ENCODE results near the gene NSMCE4A. TPM values are rescaled to one million over a fixed set of nuclear protein-coding genes. Genes with fewer than 3 reads are reported as not detected.

Gene NSMCE4A
- total RNA-seq, 4 donors from 2014 or later, result 54.7 to 80.3 (median 65.5) TPM

- Histone ChIP-seq H3K27me3 (no peaks in the 10 kb centered on the region), H3K27ac (peak overlapping the region in 1 of 2 donors; percentile 6), H3K4me3 (no peak overlapping the region), H3K9me3 (no peaks in the 10 kb centered on the region), H3K4me1 (no peaks in the 10 kb centered on the region), H3K36me3 (no peaks in the 10 kb centered on the region)
- intact Hi-C loops (cut with DNase I; ENCODE audit: low total_unique reads), result no loop called here
- no peak for DNase-seq
- TF ChIP-seq POLR2A (IDR thresholded peaks at IDR 0.05), result no peak
- TF ChIP-seq CTCF (IDR thresholded peaks at IDR 0.05), result no peak
Measured at GRCh38 chr10:121990015-121990677, 15.1 kb upstream of the NSMCE4A start.

GRCh38 chr10:121988361-121989324 lies 13.6 kb upstream of the NSMCE4A start, which contains the start of gene TACC2:
TSS of gene TACC2 (plus strand) at chr10:121989163. CDS start at chr10:122021982, 32,819 bp downstream.
- intact Hi-C loops (cut with DNase I; ENCODE audit: low total_unique reads), result no loop called here
- Histone ChIP-seq H3K4me1 (no peaks in the 10 kb centered on the region), H3K27me3 (no peaks in the 10 kb centered on the region), H3K9me3 (peaks cover 0 to 3% of the 10 kb centered on the region in 2 donors), H3K27ac (no peak within 1 kb of the TSS), H3K36me3 (no peaks in the 10 kb centered on the region), H3K4me3 (no peak within 1 kb of the TSS)
- no peak for DNase-seq
- TF ChIP-seq CTCF (IDR thresholded peaks at IDR 0.05), result no peak

DNA sequence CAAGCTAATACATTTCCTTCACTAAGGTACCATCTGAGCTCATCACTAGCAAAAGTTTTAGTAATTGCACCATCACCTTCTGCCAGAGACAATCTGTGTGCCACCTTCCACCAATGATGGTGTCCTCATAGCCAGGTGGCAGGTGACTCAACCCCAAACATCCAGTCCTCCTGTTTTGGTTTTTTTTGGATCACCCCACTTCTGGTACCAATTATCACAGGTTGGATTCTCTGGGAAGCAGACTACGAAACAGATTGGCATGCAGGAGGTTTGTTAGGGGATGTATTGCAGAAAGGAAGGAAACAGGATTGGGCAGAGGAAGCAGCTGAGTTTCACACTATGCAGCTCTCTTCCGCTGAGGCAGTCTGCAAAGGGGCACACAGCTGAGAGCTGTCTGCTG lies 9.4 kb upstream of the NSMCE4A start:
- intact Hi-C loops (cut with DNase I; ENCODE audit: low total_unique reads), result no loop called here
- DNase-seq, result no peak

DNA sequence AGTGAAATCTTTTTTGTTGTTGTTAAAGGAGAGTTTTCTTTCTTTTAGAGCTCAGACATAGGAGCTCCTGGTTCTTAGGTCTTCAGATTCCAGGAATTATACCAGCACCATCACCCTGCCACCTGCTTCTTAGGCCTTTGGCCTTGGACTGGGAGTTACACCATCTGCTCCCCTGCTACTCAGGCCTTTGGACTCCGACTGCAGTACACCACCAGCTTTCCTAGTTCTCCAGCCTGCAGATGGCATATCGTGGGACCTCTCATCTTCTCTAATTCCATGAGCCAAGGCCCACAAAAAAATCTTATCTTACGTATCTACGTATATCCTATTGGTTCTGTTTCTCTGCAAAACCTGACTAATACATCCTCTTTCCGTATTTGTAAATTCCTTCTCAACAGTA lies 8.8 kb upstream of the NSMCE4A start:
- no peak for DNase-seq
- Histone ChIP-seq H3K36me3 (no peaks in the 10 kb centered on the region), H3K27ac (no peak overlapping the region), H3K27me3 (no peaks in the 10 kb centered on the region), H3K4me3 (no peak overlapping the region), H3K4me1 (no peaks in the 10 kb centered on the region), H3K9me3 (peaks cover 0 to 3% of the 10 kb centered on the region in 2 donors)
- intact Hi-C loops (cut with DNase I; ENCODE audit: low total_unique reads), result no loop called here
- TF ChIP-seq CTCF (IDR thresholded peaks at IDR 0.05) (no peak), POLR2A (IDR thresholded peaks at IDR 0.05) (no peak)

More for the DNA sequence above, 9.4 kb upstream of the NSMCE4A start:
- no peak overlapping the region for H3K27ac ChIP-seq
- H3K9me3 ChIP-seq, result peaks cover 0 to 3% of the 10 kb centered on the region in 2 donors
- H3K27me3 ChIP-seq, result no peaks in the 10 kb centered on the region
- H3K4me3 ChIP-seq, result no peak overlapping the region
- H3K36me3 ChIP-seq, result no peaks in the 10 kb centered on the region
- H3K4me1 ChIP-seq, result no peaks in the 10 kb centered on the region
- TF ChIP-seq CTCF (IDR thresholded peaks at IDR 0.05) (no peak), POLR2A (IDR thresholded peaks at IDR 0.05) (no peak)

- TF ChIP-seq POLR2A (IDR thresholded peaks at IDR 0.05) (no peak), CTCF (IDR thresholded peaks at IDR 0.05) (no peak)
- intact Hi-C loops (cut with DNase I; ENCODE audit: low total_unique reads), result no loop called here
Measured at GRCh38 chr10:121981346-121981745, 6.3 kb upstream of the NSMCE4A start.

More at GRCh38 chr10:121981346-121981745, 6.3 kb upstream of the NSMCE4A start:
- Histone ChIP-seq H3K4me1 (no peaks in the 10 kb centered on the region), H3K27ac (no peak overlapping the region), H3K9me3 (peaks cover 0 to 3% of the 10 kb centered on the region in 2 donors), H3K36me3 (no peaks in the 10 kb centered on the region), H3K27me3 (no peaks in the 10 kb centered on the region), H3K4me3 (no peak overlapping the region)
- DNase-seq, result no peak
